Karpas-422 (cell line): ENCODE results near the gene PRKG1. TPM values are rescaled to one million over a fixed set of nuclear protein-coding genes. Genes with fewer than 3 reads are reported as not detected.
"Not testable (repeated sequence)": the region's sequence is repeated elsewhere in the genome, so short reads cannot be mapped to it uniquely, and the experiment has no call there.

Source experiments
- DNase-seq: peaks from one replicate; pipeline ENCODE4 v3.0.0-alpha.2; 2015
- H2AFZ ChIP-seq: fragments of 200-600 bp; sonication (generic); 2 replicates; pipeline ENCODE4 v1.6.1; 2014; ENCODE audit warnings: antibody characterized with exemption, low read length, mixed read lengths
- H3K27ac ChIP-seq: fragments of 200-600 bp; sonication (generic); 2 replicates; pipeline ENCODE4 v1.5.1; 2014; ENCODE audit warnings: mild to moderate bottlenecking, low read length, moderate library complexity
- H3K27me3 ChIP-seq: fragments of 200-600 bp; sonication (generic); 2 replicates; pipeline ENCODE4 v1.6.1; 2014; ENCODE audit warnings: low read length, mixed read lengths
- H3K36me3 ChIP-seq: fragments of 200-600 bp; sonication (generic); 2 replicates; pipeline ENCODE4 v1.6.1; 2014; ENCODE audit warnings: low read length, mixed read lengths; ENCODE audit not compliant: insufficient read depth
- H3K4me1 ChIP-seq: fragments of 200-600 bp; sonication (generic); 2 replicates; pipeline ENCODE4 v1.6.1; 2014; ENCODE audit warnings: mild to moderate bottlenecking, low read length, mixed read lengths
- H3K4me2 ChIP-seq: fragments of 200-600 bp; sonication (generic); 2 replicates; pipeline ENCODE4 v1.6.1; 2014; ENCODE audit warnings: low read length, low read depth, mild to moderate bottlenecking; ENCODE audit not compliant: poor library complexity, severe bottlenecking
- H3K4me3 ChIP-seq: fragments of 200-600 bp; sonication (generic); 2 replicates; pipeline ENCODE4 v1.5.1; 2014; ENCODE audit warnings: mild to moderate bottlenecking, antibody characterized with exemption, low read length, mixed read lengths
- H3K79me2 ChIP-seq: fragments of 200-600 bp; sonication (generic); 2 replicates; pipeline ENCODE4 v1.6.1; 2014; ENCODE audit warnings: mild to moderate bottlenecking, low read length, mixed read lengths
- H3K9ac ChIP-seq: fragments of 200-600 bp; sonication (generic); 2 replicates; pipeline ENCODE4 v1.6.0; 2014; ENCODE audit warnings: low read length
- H3K9me2 ChIP-seq: fragments of 200-600 bp; sonication (generic), shearing (Covaris generic); replicated peaks from 2 replicates; pipeline ENCODE4 v1.6.0; 2014; ENCODE audit warnings: mild to moderate bottlenecking, low read length, moderate library complexity; ENCODE audit not compliant: insufficient read depth
- H3K9me3 ChIP-seq: fragments of 300-700, 200-600 bp; sonication (generic); 2 replicates; pipeline ENCODE4 v1.6.1; 2014; ENCODE audit warnings: low read length, mixed read lengths
- H4K20me1 ChIP-seq: fragments of 200-600 bp; sonication (generic); 2 replicates; pipeline ENCODE4 v1.6.1; 2014; ENCODE audit warnings: mild to moderate bottlenecking, antibody characterized with exemption, low read length, low read depth; ENCODE audit not compliant: insufficient read depth
- total RNA-seq: library from RNA; depleted of rRNA; stranded (reverse); fragments of >200 nt; shearing (Covaris generic); gene quantifications from 2 replicates; pipeline ENCODE4 v1.2.3, GENCODE V29; 2014; ENCODE audit warnings: low replicate concordance

PRKG1 gene
- total RNA-seq, 1 experiment from 2014 or later: not detected

DNA sequence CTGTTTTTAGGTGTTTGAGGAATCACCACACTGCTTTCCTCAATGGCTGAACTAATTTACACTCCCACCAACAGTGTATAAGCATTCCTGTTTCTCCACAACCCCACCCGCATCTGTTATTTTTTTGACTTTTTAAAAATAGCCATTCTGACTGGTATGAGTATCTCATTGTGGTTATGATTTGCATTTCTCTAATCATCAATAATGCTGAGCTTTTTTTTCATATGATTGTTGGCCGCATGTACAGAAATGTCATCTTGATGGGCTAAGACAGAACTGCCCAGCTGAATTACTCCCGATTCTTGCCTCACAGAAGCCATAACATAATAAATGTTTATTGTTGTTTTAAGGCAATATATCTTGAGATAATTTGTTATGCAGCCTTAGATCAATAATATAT, 1146.7 kb downstream of the PRKG1 start:
- H3K4me2 ChIP-seq: no peak overlapping the region
- peaks cover 1% of the 10 kb centered on the region; the same call in 1 of the 2 replicates for H3K9me3 ChIP-seq
- no peak overlapping the region for H3K9ac ChIP-seq
- H3K4me1 ChIP-seq: no peaks in the 10 kb centered on the region
- no peaks in the 10 kb centered on the region for H3K27me3 ChIP-seq
- H3K27ac ChIP-seq: no peak overlapping the region
- DNase-seq: no peak
- no peaks in the 10 kb centered on the region for H4K20me1 ChIP-seq
- H2AFZ ChIP-seq: no peak overlapping the region
- no peaks in the 10 kb centered on the region for H3K79me2 ChIP-seq
- no peaks in the 10 kb centered on the region for H3K9me2 ChIP-seq
- H3K36me3 ChIP-seq: no peaks in the 10 kb centered on the region
- H3K4me3 ChIP-seq: no peak overlapping the region

DNA sequence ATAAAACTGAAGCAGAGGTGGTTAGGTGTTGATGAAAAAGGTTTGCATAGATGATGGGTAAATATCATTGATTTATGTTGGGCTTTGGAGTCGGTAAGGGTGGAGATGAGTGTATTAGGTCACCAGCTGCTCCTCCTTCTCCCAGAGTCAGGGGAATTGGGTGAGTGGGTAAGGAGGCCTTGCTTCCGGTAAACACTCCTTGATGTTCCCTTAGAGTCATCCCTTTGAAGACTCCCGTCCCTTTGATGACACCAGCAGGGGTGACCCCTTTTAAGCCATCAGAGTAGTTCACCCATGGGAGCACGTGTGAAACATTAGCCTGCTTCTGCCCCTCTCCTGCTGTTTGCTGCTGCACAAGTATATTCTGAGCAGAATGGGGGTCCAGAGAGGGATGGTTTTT, 1147.6 kb downstream of the PRKG1 start:
- Histone ChIP-seq H3K9me3 (peaks cover 7% of the 10 kb centered on the region; the same call in 1 of the 2 replicates), H4K20me1 (no peaks in the 10 kb centered on the region), H3K27me3 (no peaks in the 10 kb centered on the region), H3K79me2 (no peaks in the 10 kb centered on the region), H3K4me3 (no peak overlapping the region), H2AFZ (no peak overlapping the region), H3K27ac (no peak overlapping the region), H3K9me2 (no peaks in the 10 kb centered on the region), H3K4me1 (no peaks in the 10 kb centered on the region), H3K9ac (no peak overlapping the region), H3K36me3 (no peaks in the 10 kb centered on the region), H3K4me2 (no peak overlapping the region)
- no peak for DNase-seq

DNA sequence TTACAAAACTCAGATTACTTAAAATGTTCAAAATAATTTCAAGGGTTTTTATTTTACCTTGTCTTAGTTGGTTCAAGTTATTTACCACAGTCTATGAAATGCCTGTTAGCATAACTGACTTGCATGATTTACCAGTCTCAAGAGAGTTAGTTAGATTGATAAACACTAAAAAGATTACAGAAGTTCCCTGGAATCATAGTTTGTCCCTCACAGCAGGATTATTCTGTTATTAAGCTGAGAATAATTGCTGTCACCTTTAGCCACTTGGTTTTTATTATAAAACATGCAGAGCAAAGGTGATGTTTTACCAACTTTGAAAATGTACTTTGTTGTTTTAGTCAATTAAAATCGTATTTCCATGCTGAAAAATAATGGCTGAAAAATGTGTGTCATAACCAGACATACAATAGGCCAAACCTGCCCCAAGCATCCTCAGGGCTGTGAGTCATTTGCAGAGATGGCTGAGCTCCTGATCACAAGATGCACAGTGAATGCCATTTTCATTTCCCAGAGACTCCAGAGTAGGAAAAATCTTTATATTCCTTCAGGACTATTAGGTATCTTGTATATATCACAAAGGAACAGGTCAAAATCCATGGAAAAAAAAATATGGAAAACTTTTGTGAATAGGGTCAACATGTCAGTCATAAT, 1152.0 kb downstream of the PRKG1 start:
- H3K36me3 ChIP-seq: no peaks in the 10 kb centered on the region
- H3K9ac ChIP-seq: no peak overlapping the region
- no peak overlapping the region for H2AFZ ChIP-seq
- no peak for DNase-seq
- H3K4me1 ChIP-seq: no peaks in the 10 kb centered on the region
- no peaks in the 10 kb centered on the region for H3K27me3 ChIP-seq
- H3K79me2 ChIP-seq: no peaks in the 10 kb centered on the region
- no peak overlapping the region for H3K4me2 ChIP-seq
- no peaks in the 10 kb centered on the region for H3K9me2 ChIP-seq
- no peak overlapping the region for H3K27ac ChIP-seq
- H3K4me3 ChIP-seq: no peak overlapping the region
- no peaks in the 10 kb centered on the region for H4K20me1 ChIP-seq
- H3K9me3 ChIP-seq: peaks cover 19% of the 10 kb centered on the region

DNA sequence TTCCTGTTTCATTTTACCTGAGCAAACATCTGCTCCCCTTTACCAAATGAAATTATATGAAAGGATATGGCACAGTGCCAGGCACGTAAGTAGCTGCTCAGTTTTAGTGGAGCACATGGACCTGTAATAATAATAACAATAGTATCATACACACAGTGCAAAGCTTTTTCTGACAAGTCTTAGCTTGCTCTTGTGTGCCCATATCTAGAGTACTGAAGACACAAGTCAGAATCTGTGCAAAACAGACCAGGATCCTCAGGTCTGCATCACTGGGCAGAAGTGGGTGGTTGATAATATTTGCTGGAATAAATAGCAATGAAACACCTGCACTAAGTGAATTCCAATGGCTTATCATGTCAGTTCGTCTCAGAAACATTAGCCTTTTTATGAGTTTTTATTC, 1154.3 kb downstream of the PRKG1 start:
- H3K27ac ChIP-seq: no peak overlapping the region
- H3K4me1 ChIP-seq: no peaks in the 10 kb centered on the region
- no peaks in the 10 kb centered on the region for H3K79me2 ChIP-seq
- no peak for DNase-seq
- H3K4me2 ChIP-seq: no peak overlapping the region
- peaks cover 26% of the 10 kb centered on the region for H3K9me3 ChIP-seq
- H3K36me3 ChIP-seq: no peaks in the 10 kb centered on the region
- H3K9ac ChIP-seq: no peak overlapping the region
- no peaks in the 10 kb centered on the region for H3K9me2 ChIP-seq
- H2AFZ ChIP-seq: no peak overlapping the region
- H3K4me3 ChIP-seq: no peak overlapping the region
- H4K20me1 ChIP-seq: no peaks in the 10 kb centered on the region
- H3K27me3 ChIP-seq: no peaks in the 10 kb centered on the region

DNA sequence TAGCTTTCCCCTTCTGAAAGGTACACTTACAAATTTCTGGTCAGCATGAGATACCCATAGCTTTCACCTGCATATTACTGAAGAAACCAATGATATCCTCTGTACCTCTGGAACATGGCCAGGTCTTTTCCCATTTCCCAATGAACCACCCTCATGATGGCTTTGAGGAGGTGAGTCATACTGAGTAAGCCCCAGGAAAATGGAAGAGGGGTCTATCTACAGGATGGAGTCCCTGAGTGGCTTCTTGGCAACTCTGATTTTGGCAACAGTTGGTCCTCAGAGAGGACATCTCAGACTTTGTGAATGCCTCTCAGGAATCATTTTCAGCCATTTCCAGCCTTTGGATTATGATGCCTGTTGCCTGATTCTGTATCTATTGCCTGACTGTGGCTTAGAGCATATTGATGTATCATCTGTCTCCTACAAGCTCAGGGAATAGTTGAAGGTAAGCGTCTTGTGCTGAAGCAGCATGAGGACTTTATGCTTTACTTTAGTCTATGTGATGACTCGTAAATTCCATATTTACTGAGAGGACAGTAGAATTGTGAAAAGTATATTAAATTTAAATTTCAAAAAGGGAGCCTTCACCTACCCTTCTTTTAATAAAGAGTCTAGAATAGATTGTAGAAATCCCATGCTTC, 1155.1 kb downstream of the PRKG1 start:
- Histone ChIP-seq H3K4me2 (no peak overlapping the region), H3K79me2 (no peaks in the 10 kb centered on the region), H3K4me1 (no peaks in the 10 kb centered on the region), H2AFZ (no peak overlapping the region), H3K4me3 (no peak overlapping the region), H3K9ac (no peak overlapping the region), H4K20me1 (no peaks in the 10 kb centered on the region), H3K27me3 (no peaks in the 10 kb centered on the region), H3K9me3 (peaks cover 26% of the 10 kb centered on the region), H3K9me2 (no peaks in the 10 kb centered on the region), H3K36me3 (no peaks in the 10 kb centered on the region), H3K27ac (no peak overlapping the region)
- no peak for DNase-seq

DNA sequence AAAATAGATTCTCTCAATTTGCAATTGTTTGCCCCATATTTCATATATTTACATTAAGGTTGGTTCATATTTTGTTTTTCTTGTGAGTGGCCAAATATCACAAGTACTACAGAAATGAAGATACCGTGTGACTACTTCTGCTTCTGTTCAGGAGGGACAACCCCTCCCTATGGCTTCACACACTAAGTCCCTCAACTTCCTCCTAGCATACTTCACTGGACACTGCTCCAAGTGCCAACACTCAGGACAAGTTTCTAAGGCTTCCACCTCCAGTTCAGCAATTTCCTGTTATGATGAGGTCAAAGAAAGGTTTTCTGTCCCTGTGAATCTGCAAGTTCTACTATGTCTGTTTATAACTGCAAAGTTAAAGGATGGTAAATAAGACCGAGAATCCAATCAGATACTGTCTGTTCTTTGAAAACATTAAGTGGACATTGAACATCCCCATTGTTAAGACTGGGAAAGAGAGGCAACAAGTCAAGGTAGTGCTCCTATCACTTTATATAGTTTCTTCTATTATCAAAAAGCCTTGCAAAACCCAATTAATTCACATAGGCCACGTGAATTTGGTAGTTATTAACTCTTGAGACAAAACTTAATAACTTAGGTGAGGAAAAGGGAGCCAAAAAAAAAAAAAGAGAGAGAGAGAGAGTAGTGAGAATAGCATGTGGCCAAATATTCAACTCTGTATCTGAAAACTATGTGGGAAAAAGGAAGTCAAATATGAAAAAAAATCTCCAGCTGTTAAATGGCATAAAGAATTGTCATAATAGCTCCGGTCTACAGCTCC, 1158.5 kb downstream of the PRKG1 start:
- Histone ChIP-seq H3K4me2 (no peak overlapping the region), H2AFZ (no peak overlapping the region)

DNA sequence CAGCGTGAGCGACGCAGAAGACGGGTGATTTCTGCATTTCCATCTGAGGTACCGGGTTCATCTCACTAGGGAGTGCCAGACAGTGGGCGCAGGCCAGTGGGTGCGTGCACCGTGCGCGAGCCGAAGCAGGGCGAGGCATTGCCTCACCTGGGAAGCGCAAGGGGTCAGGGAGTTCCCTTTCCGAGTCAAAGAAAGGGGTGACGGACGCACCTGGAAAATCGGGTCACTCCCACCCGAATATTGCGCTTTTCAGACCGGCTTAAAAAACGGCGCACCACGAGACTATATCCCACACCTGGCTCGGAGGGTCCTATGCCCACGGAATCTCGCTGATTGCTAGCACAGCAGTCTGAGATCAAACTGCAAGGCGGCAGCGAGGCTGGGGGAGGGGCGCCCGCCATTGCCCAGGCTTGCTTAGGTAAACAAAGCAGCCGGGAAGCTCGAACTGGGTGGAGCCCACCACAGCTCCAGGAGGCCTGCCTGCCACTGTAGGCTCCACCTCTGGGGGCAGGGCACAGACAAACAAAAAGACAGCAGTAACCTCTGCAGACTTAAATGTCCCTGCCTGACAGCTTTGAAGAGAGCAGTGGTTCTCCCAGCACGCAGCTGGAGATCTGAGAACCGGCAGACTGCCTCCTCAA, 1159.2 kb downstream of the PRKG1 start:
- not testable (repeated sequence) for H3K9ac ChIP-seq, H3K4me3 ChIP-seq, H3K27me3 ChIP-seq, H3K79me2 ChIP-seq, H3K9me2 ChIP-seq, H2AFZ ChIP-seq, H3K36me3 ChIP-seq, H3K27ac ChIP-seq, H3K4me1 ChIP-seq, DNase-seq, H3K4me2 ChIP-seq, H4K20me1 ChIP-seq
- H3K9me3 ChIP-seq: peaks cover 12% of the 10 kb centered on the region

More for the DNA sequence above, 1158.5 kb downstream of the PRKG1 start:
- DNase-seq: no peak
- Histone ChIP-seq H3K4me3 (no peak overlapping the region), H4K20me1 (no peaks in the 10 kb centered on the region), H3K9me3 (peaks cover 14% of the 10 kb centered on the region), H3K79me2 (no peaks in the 10 kb centered on the region), H3K9ac (no peak overlapping the region), H3K9me2 (no peaks in the 10 kb centered on the region), H3K27ac (no peak overlapping the region), H3K27me3 (no peaks in the 10 kb centered on the region), H3K4me1 (no peaks in the 10 kb centered on the region), H3K36me3 (no peaks in the 10 kb centered on the region)

DNA sequence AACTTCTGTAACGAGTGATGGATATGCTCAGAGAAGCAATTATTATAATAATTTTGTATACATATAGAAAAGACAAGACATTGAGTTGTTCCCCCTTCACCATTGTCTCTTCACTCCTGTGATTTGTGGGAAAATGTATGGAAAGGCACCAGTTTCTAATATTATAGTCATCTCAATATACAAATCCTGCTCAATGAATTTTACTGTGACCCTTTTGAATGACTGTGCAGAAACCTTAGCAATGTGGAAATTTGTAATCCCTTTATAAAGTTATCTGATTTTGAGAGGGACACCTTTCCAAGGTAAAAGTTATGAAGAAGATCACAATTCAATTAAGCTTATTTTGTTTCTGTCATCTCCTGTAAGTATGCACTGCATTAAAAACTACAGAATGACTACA, 1165.5 kb downstream of the PRKG1 start:
- Histone ChIP-seq H3K9me2 (no peaks in the 10 kb centered on the region), H3K79me2 (no peaks in the 10 kb centered on the region), H4K20me1 (no peaks in the 10 kb centered on the region), H3K4me1 (no peaks in the 10 kb centered on the region), H2AFZ (no peak overlapping the region), H3K4me3 (no peak overlapping the region), H3K4me2 (no peak overlapping the region), H3K9me3 (no peaks in the 10 kb centered on the region), H3K27me3 (no peaks in the 10 kb centered on the region), H3K36me3 (no peaks in the 10 kb centered on the region), H3K27ac (no peak overlapping the region), H3K9ac (no peak overlapping the region)
- no peak for DNase-seq
